HFFc6 (cell line): Measurements from ENCODE around the gene D2HGDH. TPM values are rescaled to one million over a fixed set of nuclear protein-coding genes. Genes with fewer than 3 reads are reported as not detected.

Experiments used
- DNase-seq: peaks from one replicate; pipeline ENCODE4 v3.0.0-alpha.2; 2018
- H3K27ac Mint-ChIP-seq: 2 replicates; pipeline ENCODE4 v1.8.0; 2020; ENCODE audit warnings: mild to moderate bottlenecking, mixed read lengths
- H3K27me3 Mint-ChIP-seq: 2 replicates; pipeline ENCODE4 v1.8.0; 2021; ENCODE audit warnings: mild to moderate bottlenecking, moderate library complexity, mixed read lengths; ENCODE audit not compliant: insufficient read depth
- H3K36me3 Mint-ChIP-seq: 2 replicates; pipeline ENCODE4 v1.8.0; 2021; ENCODE audit warnings: low read depth, mixed read lengths
- H3K4me1 Mint-ChIP-seq: 2 replicates; pipeline ENCODE4 v1.8.0; 2020; ENCODE audit warnings: low read depth, mixed read lengths
- H3K4me3 Mint-ChIP-seq: 2 replicates; pipeline ENCODE4 v1.8.0; 2020; ENCODE audit warnings: mild to moderate bottlenecking, moderate library complexity, mixed read lengths
- H3K9me3 Mint-ChIP-seq: 2 replicates; pipeline ENCODE4 v1.8.0; 2020; ENCODE audit warnings: mild to moderate bottlenecking, mixed read lengths
- CTCF ChIP-seq: fragments of 200-600 bp; sonication (generic); IDR thresholded peaks from 2 replicates; pipeline ENCODE4 v1.5.0; 2021; ENCODE audit warnings: antibody characterized with exemption, mild to moderate bottlenecking
- total RNA-seq, 6 experiments: library from RNA; stranded (reverse); fragmentation: NEBNext Ultra II Directional; extraction: Animal tissue kit (Norgen Biotek cat#: 25700); gene quantifications; 2 replicates in 1 of 6; 3 replicates in 5 of 6; pipeline ENCODE4 v1.2.3, GENCODE V29; 2021

The D2HGDH gene
- total RNA-seq, 6 experiments from 2014 or later, result 14.0 to 21.6 (median 16.4) TPM

GRCh38 chr2:241726459-241726858 is 8.0 kb upstream of the D2HGDH start:
- H3K27me3 Mint-ChIP-seq, result peaks cover 2% of the 10 kb centered on the region
- no peak overlapping the region for H3K4me3 Mint-ChIP-seq
- TF ChIP-seq CTCF, result no peak
- no peak overlapping the region for H3K27ac Mint-ChIP-seq
- no peaks in the 10 kb centered on the region for H3K4me1 Mint-ChIP-seq
- no peaks in the 10 kb centered on the region; the same call in 1 of the 2 replicates for H3K9me3 Mint-ChIP-seq
- peaks cover 29% of the 10 kb centered on the region for H3K36me3 Mint-ChIP-seq
- no peak for DNase-seq

- H3K27me3 Mint-ChIP-seq, result no peaks in the 10 kb centered on the region; the same call in 1 of the 2 replicates
- no peak for TF ChIP-seq CTCF
- no peaks in the 10 kb centered on the region for H3K4me1 Mint-ChIP-seq
- H3K36me3 Mint-ChIP-seq, result peaks cover 15% of the 10 kb centered on the region
- H3K27ac Mint-ChIP-seq, result no peak overlapping the region
- no peak for DNase-seq
- no peak overlapping the region for H3K4me3 Mint-ChIP-seq
- no peaks in the 10 kb centered on the region; the same call in 1 of the 2 replicates for H3K9me3 Mint-ChIP-seq
Observed at GRCh38 chr2:241728000-241728399, 6.4 kb upstream of the D2HGDH start.

- H3K36me3 Mint-ChIP-seq, result peaks cover 9% of the 10 kb centered on the region
- no peak overlapping the region for H3K4me3 Mint-ChIP-seq
- no peak for TF ChIP-seq CTCF
- DNase-seq, result no peak
- no peaks in the 10 kb centered on the region; the same call in 1 of the 2 replicates for H3K27me3 Mint-ChIP-seq
- H3K4me1 Mint-ChIP-seq, result no peaks in the 10 kb centered on the region
- H3K9me3 Mint-ChIP-seq, result no peaks in the 10 kb centered on the region
- no peak overlapping the region for H3K27ac Mint-ChIP-seq
Observed at GRCh38 chr2:241728627-241729026, 5.8 kb upstream of the D2HGDH start.

- Mint-ChIP-seq H3K27ac (no peak overlapping the region), H3K9me3 (no peaks in the 10 kb centered on the region), H3K36me3 (no peaks in the 10 kb centered on the region), H3K4me1 (no peaks in the 10 kb centered on the region), H3K4me3 (no peak overlapping the region), H3K27me3 (no peaks in the 10 kb centered on the region; the same call in 1 of the 2 replicates)
- no peak for DNase-seq
- no peak for TF ChIP-seq CTCF
Observed at GRCh38 chr2:241729868-241730267, 4.6 kb upstream of the D2HGDH start.

GRCh38 chr2:241730671-241731293 is 3.6 kb upstream of the D2HGDH start:
- H3K27me3 Mint-ChIP-seq, result no peaks in the 10 kb centered on the region; the same call in 1 of the 2 replicates
- no peak for DNase-seq
- H3K4me1 Mint-ChIP-seq, result no peaks in the 10 kb centered on the region
- no peak for TF ChIP-seq CTCF
- no peak overlapping the region for H3K27ac Mint-ChIP-seq
- H3K4me3 Mint-ChIP-seq, result no peak overlapping the region
- no peaks in the 10 kb centered on the region for H3K36me3 Mint-ChIP-seq
- no peaks in the 10 kb centered on the region for H3K9me3 Mint-ChIP-seq
